Mesenchymal stem cell (in vitro differentiated cells and primary cell): ENCODE results near the gene CAMTA1.

ENCODE experiments used
- DNase-seq: peaks from one replicate; pipeline ENCODE4 v3.0.0-alpha.2; 2013
- H2AFZ ChIP-seq: one replicate; pipeline ENCODE4 v1.6.1; 2013; ENCODE audit warnings: low read depth, mild to moderate bottlenecking, control low read depth, inconsistent platforms, low read length, moderate library complexity
- H2AK5ac ChIP-seq: 2 replicates; pipeline ENCODE4 v1.6.1; 2013; ENCODE audit warnings: low read length, moderate library complexity, mild to moderate bottlenecking, inconsistent platforms; ENCODE audit not compliant: severe bottlenecking
- H2BK120ac ChIP-seq: one replicate; pipeline ENCODE4 v1.6.1; 2013; ENCODE audit warnings: low read depth, mild to moderate bottlenecking, inconsistent platforms, low read length, moderate library complexity
- H2BK12ac ChIP-seq, 2 experiments: one replicate each; pipeline ENCODE4 v1.6.1; 2013; ENCODE audit warnings: inconsistent platforms in 2 of 2, low read length in 2 of 2, mild to moderate bottlenecking in 2 of 2, moderate library complexity in 2 of 2, control low read depth in 1 of 2
- H2BK15ac ChIP-seq: one replicate; pipeline ENCODE4 v1.6.1; 2013; ENCODE audit warnings: mild to moderate bottlenecking, low read depth, inconsistent platforms; ENCODE audit not compliant: poor library complexity, severe bottlenecking
- H2BK5ac ChIP-seq: 2 replicates; pipeline ENCODE4 v1.6.1; 2013; ENCODE audit warnings: low read depth, mild to moderate bottlenecking, low read length, control low read depth, inconsistent platforms; ENCODE audit not compliant: poor library complexity, severe bottlenecking
- H3K14ac ChIP-seq, 2 experiments: one replicate each; pipeline ENCODE4 v1.6.1; 2013; ENCODE audit warnings: inconsistent platforms in 2 of 2, low read length in 2 of 2, control low read depth in 1 of 2, mild to moderate bottlenecking in 1 of 2, moderate library complexity in 1 of 2
- H3K18ac ChIP-seq, 2 experiments: one replicate each; pipeline ENCODE4 v1.6.1; 2013; ENCODE audit warnings: inconsistent platforms in 2 of 2, low read length in 2 of 2, control low read depth in 1 of 2, low read depth in 1 of 2, mild to moderate bottlenecking in 1 of 2
- H3K23ac ChIP-seq, 2 experiments: one replicate each; pipeline ENCODE4 v1.6.1; 2013; ENCODE audit warnings: inconsistent platforms in 2 of 2, low read length in 2 of 2, mild to moderate bottlenecking in 2 of 2, moderate library complexity in 2 of 2, control low read depth in 1 of 2
- H3K27ac ChIP-seq: 2 replicates; pipeline ENCODE4 v1.5.1; 2013; ENCODE audit warnings: mild to moderate bottlenecking, moderate library complexity, low read length, control low read depth, inconsistent platforms; ENCODE audit not compliant: poor library complexity, severe bottlenecking
- H3K27me3 ChIP-seq, 2 experiments: 2 replicates each; pipeline versions ENCODE4 v1.6.1 to v1.7.0; 2013; ENCODE audit warnings: low read length in 2 of 2, mild to moderate bottlenecking in 2 of 2, moderate library complexity in 2 of 2, control low read depth in 1 of 2, inconsistent platforms in 1 of 2; ENCODE audit not compliant: control insufficient read depth in 1 of 2, insufficient read depth in 1 of 2
- H3K36me3 ChIP-seq, 2 experiments: 2 replicates each; pipeline versions ENCODE4 v1.6.1 to v1.7.0; 2013; ENCODE audit warnings: low read length in 2 of 2, control low read depth in 1 of 2, inconsistent platforms in 1 of 2, low read depth in 1 of 2, mild to moderate bottlenecking in 1 of 2; ENCODE audit not compliant: insufficient read depth in 2 of 2, control insufficient read depth in 1 of 2
- H3K4ac ChIP-seq, 2 experiments: one replicate each; pipeline ENCODE4 v1.6.1; 2013; ENCODE audit warnings: inconsistent platforms in 2 of 2, low read length in 2 of 2, mild to moderate bottlenecking in 2 of 2, moderate library complexity in 2 of 2, control low read depth in 1 of 2, low read depth in 1 of 2
- H3K4me1 ChIP-seq: 2 replicates; pipeline ENCODE4 v1.6.1; 2013; ENCODE audit warnings: low read depth, low read length, control low read depth; ENCODE audit not compliant: control insufficient read depth, insufficient read depth
- H3K4me2 ChIP-seq: 2 replicates; pipeline ENCODE4 v1.6.1; 2013; ENCODE audit warnings: low read length, mild to moderate bottlenecking, inconsistent platforms; ENCODE audit not compliant: poor library complexity, severe bottlenecking
- H3K4me3 ChIP-seq, 2 experiments: 2 replicates each; pipeline versions ENCODE4 v1.5.1 to v1.7.0; 2013; ENCODE audit warnings: low read length in 2 of 2, mild to moderate bottlenecking in 2 of 2, control low read depth in 1 of 2, low read depth in 1 of 2; ENCODE audit not compliant: insufficient read depth in 1 of 2
- H3K79me1 ChIP-seq: replicated peaks from 2 replicates; pipeline ENCODE4 v1.6.1; 2013; ENCODE audit warnings: mild to moderate bottlenecking, control low read depth, low read length, inconsistent platforms; ENCODE audit not compliant: poor library complexity, severe bottlenecking
- H3K9ac ChIP-seq: 2 replicates; pipeline ENCODE4 v1.7.0; 2013; ENCODE audit warnings: mild to moderate bottlenecking, low read length, moderate library complexity
- H3K9me3 ChIP-seq: 2 replicates; pipeline ENCODE4 v1.7.0; 2013; ENCODE audit warnings: mild to moderate bottlenecking, low read length; ENCODE audit not compliant: control insufficient read depth
- H4K8ac ChIP-seq: one replicate; pipeline ENCODE4 v1.6.1; 2013; ENCODE audit warnings: inconsistent platforms, mild to moderate bottlenecking, low read length, moderate library complexity
- H4K91ac ChIP-seq: one replicate; pipeline ENCODE4 v1.6.1; 2013; ENCODE audit warnings: mild to moderate bottlenecking, low read length, inconsistent platforms
- WGBS: methylation state at CpG from one replicate; pipeline ENCODE4 v1.1.7; 2013; ENCODE audit warnings: mixed read lengths; 5-methylcytosine and 5-hydroxymethylcytosine counted together

The CAMTA1 gene

GRCh38 chr1:7490576-7490975 lies 705.3 kb downstream of the CAMTA1 start:
- Histone ChIP-seq H3K14ac (no peak overlapping the region), H3K23ac (no peak overlapping the region), H3K9me3 (no peaks in the 10 kb centered on the region), H3K4me1 (peaks cover 2% of the 10 kb centered on the region), H2BK12ac (peak overlapping the region in 1 of 2 experiments; percentile 15), H2BK120ac (no peak overlapping the region), H3K27me3 (peaks cover 0 to 19% of the 10 kb centered on the region in 2 experiments), H4K91ac (no peak overlapping the region), H3K9ac (peak overlapping the region; percentile 73), H3K36me3 (no peaks in the 10 kb centered on the region), H2BK5ac (no peak overlapping the region), H3K4ac (no peak overlapping the region), H3K4me3 (no peak overlapping the region), H3K4me2 (no peak overlapping the region), H4K8ac (no peak overlapping the region), H3K18ac (no peak overlapping the region), H2AK5ac (no peak overlapping the region), H3K27ac (no peak overlapping the region), H3K79me1 (no peaks in the 10 kb centered on the region), H2AFZ (no peak overlapping the region), H2BK15ac (no peak overlapping the region)
- no peak for DNase-seq
- 96% methylated on average over 10 of the region's 10 CpGs for WGBS

- 49% methylated on average over 17 of the region's 17 CpGs for WGBS
- H3K14ac ChIP-seq: no peak overlapping the region
Measured at GRCh38 chr1:7491109-7491817, 706.0 kb downstream of the CAMTA1 start.

DNA sequence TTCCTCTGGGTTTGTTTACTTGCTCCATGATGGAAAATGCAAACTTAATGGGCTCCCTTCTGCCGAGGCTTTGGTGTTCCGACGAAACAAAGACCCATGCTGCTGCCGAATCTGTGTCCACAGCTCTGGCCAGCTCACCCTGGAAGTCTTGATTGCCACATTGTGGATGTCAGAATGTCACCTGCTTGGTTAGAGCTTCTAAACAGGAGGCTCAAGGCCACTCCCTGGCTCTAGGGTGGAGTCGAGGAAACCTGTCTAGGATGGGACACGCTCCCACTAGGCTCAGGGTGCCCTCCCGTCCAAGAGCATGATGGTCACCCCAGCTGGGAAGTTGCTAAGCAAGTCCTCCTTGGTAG lies 706.5 kb downstream of the CAMTA1 start:
- Histone ChIP-seq H3K23ac (no peak overlapping the region), H3K36me3 (no peaks in the 10 kb centered on the region), H3K9me3 (no peaks in the 10 kb centered on the region), H3K14ac (no peak overlapping the region), H3K18ac (no peak overlapping the region), H3K4me3 (no peak overlapping the region), H4K91ac (no peak overlapping the region), H3K4me2 (no peak overlapping the region), H2BK5ac (no peak overlapping the region), H3K79me1 (no peaks in the 10 kb centered on the region), H2BK120ac (no peak overlapping the region), H3K4ac (no peak overlapping the region), H3K27ac (no peak overlapping the region), H3K4me1 (peaks cover 8% of the 10 kb centered on the region), H2AFZ (no peak overlapping the region), H2BK15ac (no peak overlapping the region), H4K8ac (peak overlapping the region; percentile 58), H2BK12ac (peak overlapping the region; percentile 15 to 69), H3K9ac (peak overlapping the region; percentile 73), H3K27me3 (peaks cover 0 to 19% of the 10 kb centered on the region in 2 experiments), H2AK5ac (no peak overlapping the region)
- WGBS: 48% methylated on average over 7 of the region's 7 CpGs
- no peak for DNase-seq

More at GRCh38 chr1:7491109-7491817, 706.0 kb downstream of the CAMTA1 start:
- no peak overlapping the region for H2BK12ac ChIP-seq
- no peaks in the 10 kb centered on the region for H3K79me1 ChIP-seq
- no peaks in the 10 kb centered on the region for H3K9me3 ChIP-seq
- no peak overlapping the region for H2AK5ac ChIP-seq
- no peak overlapping the region for H2BK120ac ChIP-seq
- H3K4ac ChIP-seq: no peak overlapping the region
- no peak overlapping the region for H3K27ac ChIP-seq
- H3K27me3 ChIP-seq: peaks cover 0 to 19% of the 10 kb centered on the region in 2 experiments
- peak; percentile 79 for DNase-seq
- H4K8ac ChIP-seq: no peak overlapping the region
- H3K4me2 ChIP-seq: no peak overlapping the region
- peaks cover 7% of the 10 kb centered on the region for H3K4me1 ChIP-seq
- H2BK15ac ChIP-seq: no peak overlapping the region
- H3K23ac ChIP-seq: no peak overlapping the region
- H3K4me3 ChIP-seq: no peak overlapping the region
- H3K36me3 ChIP-seq: no peaks in the 10 kb centered on the region
- H3K18ac ChIP-seq: no peak overlapping the region
- H3K9ac ChIP-seq: peak overlapping the region; percentile 73
- no peak overlapping the region for H4K91ac ChIP-seq
- no peak overlapping the region for H2BK5ac ChIP-seq
- H2AFZ ChIP-seq: no peak overlapping the region

DNA sequence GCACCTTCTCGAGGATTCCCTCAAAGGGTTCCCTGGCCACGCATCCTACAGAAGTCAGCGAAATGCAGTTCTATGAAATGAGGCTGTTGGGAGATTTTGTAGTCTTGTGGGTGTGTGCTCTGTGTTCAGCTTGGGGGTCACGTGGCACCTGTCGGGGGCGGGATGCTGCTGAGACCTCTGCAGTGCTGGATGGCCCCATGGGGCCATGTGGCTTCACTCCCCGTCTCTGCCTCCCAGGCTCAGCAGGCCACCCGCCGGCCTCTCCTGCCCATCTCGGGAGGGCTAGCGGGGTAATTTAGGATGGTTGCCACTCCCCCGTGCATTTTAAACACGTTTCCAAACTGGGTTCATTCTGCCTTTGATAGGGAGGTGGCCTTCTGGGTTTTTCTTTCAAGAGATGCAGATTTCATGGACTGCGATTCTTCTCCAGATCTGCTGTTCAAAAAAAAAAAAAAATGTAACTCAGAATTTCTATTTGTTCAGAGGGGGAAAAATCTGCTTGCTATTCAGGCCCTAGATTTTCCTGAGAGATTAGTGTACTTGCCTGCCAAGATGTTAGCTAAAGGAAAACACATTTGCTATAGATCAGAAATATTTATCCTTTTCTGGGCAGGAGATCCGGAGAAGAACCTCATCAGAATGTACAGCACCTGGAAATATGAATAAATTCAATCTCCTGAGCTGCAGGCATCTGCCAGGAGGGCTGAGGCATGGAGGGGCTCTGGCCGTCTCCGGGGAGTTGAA lies 708.6 kb downstream of the CAMTA1 start:
- Histone ChIP-seq H4K8ac (no peak overlapping the region), H2AFZ (no peak overlapping the region)
- 95% methylated on average over 16 of the region's 17 CpGs for WGBS

More for the DNA sequence above, 708.6 kb downstream of the CAMTA1 start:
- no peak overlapping the region for H2BK12ac ChIP-seq
- no peak overlapping the region for H4K91ac ChIP-seq
- H3K23ac ChIP-seq: no peak overlapping the region
- H3K9me3 ChIP-seq: no peaks in the 10 kb centered on the region
- no peak overlapping the region for H3K9ac ChIP-seq
- H3K79me1 ChIP-seq: no peaks in the 10 kb centered on the region
- H2BK120ac ChIP-seq: no peak overlapping the region
- peaks cover 0 to 19% of the 10 kb centered on the region in 2 experiments for H3K27me3 ChIP-seq
- H3K14ac ChIP-seq: no peak overlapping the region
- no peak overlapping the region for H2BK5ac ChIP-seq
- DNase-seq: no peak
- H2AK5ac ChIP-seq: no peak overlapping the region
- H3K27ac ChIP-seq: no peak overlapping the region
- no peak overlapping the region for H3K4ac ChIP-seq
- H3K4me1 ChIP-seq: peaks cover 8% of the 10 kb centered on the region
- H3K4me2 ChIP-seq: no peak overlapping the region
- H3K18ac ChIP-seq: no peak overlapping the region
- H2BK15ac ChIP-seq: no peak overlapping the region
- no peaks in the 10 kb centered on the region for H3K36me3 ChIP-seq
- no peak overlapping the region for H3K4me3 ChIP-seq
